ENCODE data around the gene TLCD1. TPM values are rescaled to one million over a fixed set of nuclear protein-coding genes. Genes with fewer than 3 reads are reported as not detected.

Gene TLCD1
- total and polyA plus RNA-seq, 2 of the 8 experiments (the other 6 are each of a cell fraction or from before 2014, with no cell fraction given), result 40.7 to 128 TPM

GRCh38 chr17:28700830-28701492 lies 25.1 kb downstream of the TLCD1 start (continued):
- TF ChIP-seq YY1 (IDR thresholded peaks at IDR 0.05; ENCODE audit: low read depth, low read length) (no peak), PHF8 (conservative IDR thresholded peaks at IDR 0.05; ENCODE audit: low read depth, low read length) (no peak), BRCA1 (IDR thresholded peaks at IDR 0.05; ENCODE audit: low read depth, low read length) (no peak)
